ENCODE results near the gene TMEM131. TPM values are rescaled to one million over a fixed set of nuclear protein-coding genes. Genes with fewer than 3 reads are reported as not detected.

TMEM131 gene
- total RNA-seq, 1 donor = 45.1 TPM

DNA sequence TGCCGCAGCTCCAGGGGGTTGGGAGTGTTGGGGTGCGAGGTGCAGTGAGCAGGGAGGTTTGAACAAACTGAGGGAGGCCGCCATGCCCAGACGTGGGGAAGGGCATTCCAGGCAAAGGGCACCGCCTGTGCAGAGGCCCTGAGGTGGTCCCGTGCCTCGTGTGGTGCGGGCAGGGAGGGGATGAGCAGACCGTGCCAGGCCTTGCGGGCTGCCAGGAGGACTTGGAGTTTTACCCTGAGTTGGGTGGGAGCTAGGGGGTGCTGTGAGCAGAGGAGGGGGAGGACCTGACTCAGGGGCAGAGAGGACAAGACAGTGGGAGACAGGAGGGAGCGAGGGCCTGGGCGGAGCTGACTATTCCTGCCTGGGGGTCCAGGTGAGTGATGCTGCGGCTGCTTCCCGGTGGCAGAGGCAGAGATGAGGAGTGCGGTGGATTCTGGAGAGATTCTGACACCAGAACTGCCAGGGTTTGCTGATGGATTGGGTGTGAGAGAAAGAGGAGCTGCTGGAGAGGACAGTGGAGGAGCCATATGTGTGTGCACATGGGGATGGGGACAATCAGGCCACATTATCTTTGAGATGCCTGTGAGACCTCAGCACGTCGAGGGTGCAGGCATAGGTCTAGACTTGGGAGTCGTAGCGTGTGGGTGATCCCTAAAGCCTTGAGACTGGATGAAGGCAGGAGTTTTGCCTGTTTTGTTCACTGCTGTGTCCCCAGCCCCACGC is 259.0 kb downstream of the TMEM131 start:
- DNase-seq (ENCODE audit: low read depth) = no peak

DNA sequence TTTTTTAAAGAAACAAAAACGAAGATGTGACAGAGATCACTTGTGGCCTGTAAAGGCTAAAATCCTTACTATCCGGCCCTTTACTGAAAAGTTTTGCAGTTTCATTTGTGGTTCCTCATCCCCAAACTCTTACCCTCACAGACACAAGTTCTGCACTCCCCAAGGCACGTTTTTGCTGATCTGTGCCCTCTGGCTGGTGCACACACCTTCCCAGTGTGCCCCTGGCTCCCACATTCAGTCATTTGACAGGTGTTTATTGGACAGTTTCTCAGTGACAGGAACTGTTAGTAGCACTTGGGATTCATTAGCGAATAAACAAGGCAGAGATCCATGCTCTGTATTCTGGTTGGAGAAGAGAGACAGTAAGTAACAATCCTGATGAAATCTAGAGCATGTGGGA is 259.6 kb downstream of the TMEM131 start:
- H3K4me3 ChIP-seq (ENCODE audit: low read depth, low read length) = no peak overlapping the region
- no peak for DNase-seq (ENCODE audit: low read depth)
- TF ChIP-seq CTCF (IDR thresholded peaks at IDR 0.05; ENCODE audit: insufficient read depth, low read length) = no peak

More for the DNA sequence above, 259.0 kb downstream of the TMEM131 start:
- no peak overlapping the region for H3K4me3 ChIP-seq (ENCODE audit: low read depth, low read length)
- no peak for TF ChIP-seq CTCF (IDR thresholded peaks at IDR 0.05; ENCODE audit: insufficient read depth, low read length)

GRCh38 chr2:97735161-97735561 is 260.6 kb downstream of the TMEM131 start:
- TF ChIP-seq CTCF (IDR thresholded peaks at IDR 0.05; ENCODE audit: insufficient read depth, low read length) = no peak
- no peak overlapping the region for H3K4me3 ChIP-seq (ENCODE audit: low read depth, low read length)
- no peak for DNase-seq (ENCODE audit: low read depth)

GRCh38 chr2:97734061-97735051 is 261.4 kb downstream of the TMEM131 start:
- DNase-seq (ENCODE audit: low read depth) = no peak
- no peak overlapping the region for H3K4me3 ChIP-seq (ENCODE audit: low read depth, low read length)
- no peak for TF ChIP-seq CTCF (IDR thresholded peaks at IDR 0.05; ENCODE audit: insufficient read depth, low read length)

DNA sequence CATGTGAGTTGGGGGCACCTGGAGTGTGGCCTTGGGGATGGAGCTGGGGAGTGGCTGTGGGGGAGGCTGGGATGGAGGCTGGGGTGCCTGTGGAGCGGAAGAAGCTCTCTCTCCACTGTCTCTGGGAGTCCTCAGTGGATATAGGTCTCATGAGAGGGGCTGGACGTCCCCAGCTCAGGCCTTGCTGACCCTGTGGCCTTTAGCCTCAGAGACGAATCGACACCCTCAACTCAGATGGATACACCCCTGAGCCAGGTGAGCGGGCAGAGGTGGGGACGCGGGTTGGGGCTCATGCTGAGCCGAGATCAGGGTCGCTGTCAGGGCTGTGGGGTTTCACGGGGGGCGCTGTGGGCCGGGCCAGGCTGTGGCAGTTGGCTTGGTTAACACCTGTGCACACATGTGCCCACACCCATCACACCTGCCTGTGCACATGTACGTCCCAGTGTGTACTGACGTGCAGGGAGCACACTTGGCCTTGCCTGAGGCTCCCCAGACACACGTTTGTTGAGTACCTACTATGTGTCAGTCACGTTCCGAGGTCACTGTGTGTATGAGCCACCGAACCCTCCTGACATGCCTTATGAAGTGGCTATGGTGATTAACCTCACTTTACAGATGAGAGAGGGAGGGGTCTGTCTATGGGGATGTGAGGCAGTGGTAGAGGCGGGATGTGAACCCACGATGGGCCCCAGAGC is 262.3 kb downstream of the TMEM131 start:
- DNase-seq (ENCODE audit: low read depth) = no peak
- H3K4me3 ChIP-seq (ENCODE audit: low read depth, low read length) = no peak overlapping the region
- TF ChIP-seq CTCF (IDR thresholded peaks at IDR 0.05; ENCODE audit: insufficient read depth, low read length) = no peak
